Stimulated activated CD4-positive, alpha-beta T cell treated with anti-CD3 and anti-CD28 coated beads, Interleukin-1b, Interleukin-23, amount 100 ng/mL, for 4 hours (primary cell): ENCODE measurements around the gene TAF5L.
A peak's percentile ranks its signal among the peaks of the same experiment; 100 is the strongest.

Experiments
- DNase-seq, 2 donors: peaks; one replicate each; pipeline ENCODE4 v3.0.0-alpha.2; 2020; ENCODE audit warnings: low read depth in 2 of 2

Gene TAF5L

GRCh38 chr1:229625915-229626831 is at the start of gene TAF5L, which contains the start of gene URB2:
TSS of gene TAF5L (minus strand) at chr1:229626122. CDS start at chr1:229614482, 11,640 bp downstream.
TSS of gene URB2 (plus strand) at chr1:229626247. CDS start at chr1:229627634, 1,387 bp downstream.
- DNase-seq = peak; percentile 72 to 80

GRCh38 chr1:229675396-229675795 is 49.5 kb upstream of the TAF5L start:
- no peak for DNase-seq

- DNase-seq = no peak
These were observed 48.1 kb upstream of the TAF5L start for GRCh38 chr1:229674042-229674441.

- DNase-seq = no peak
These were observed 46.3 kb upstream of the TAF5L start for GRCh38 chr1:229672246-229672645.

- DNase-seq = no peak
These were observed 45.4 kb upstream of the TAF5L start for GRCh38 chr1:229671310-229671709.

DNA sequence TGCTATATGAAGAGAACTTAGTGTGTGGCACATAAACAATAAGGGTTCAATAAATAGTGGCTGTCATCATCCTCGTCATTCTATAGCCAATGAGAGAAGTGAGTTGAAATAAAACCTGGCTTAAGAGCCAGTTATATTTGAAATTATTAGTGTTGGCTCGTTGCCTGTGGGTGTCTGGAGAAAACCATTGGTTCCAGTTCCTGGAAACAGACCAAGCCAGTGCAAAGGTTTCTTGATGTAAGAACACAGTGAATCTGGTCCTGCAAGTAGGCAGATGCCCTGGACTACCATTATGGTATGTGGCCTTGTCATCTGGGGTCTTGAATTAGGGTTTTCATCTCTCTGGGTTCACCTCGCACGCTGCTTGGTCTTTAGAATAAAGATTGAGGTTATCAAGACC is 43.4 kb upstream of the TAF5L start:
- DNase-seq = no peak

DNA sequence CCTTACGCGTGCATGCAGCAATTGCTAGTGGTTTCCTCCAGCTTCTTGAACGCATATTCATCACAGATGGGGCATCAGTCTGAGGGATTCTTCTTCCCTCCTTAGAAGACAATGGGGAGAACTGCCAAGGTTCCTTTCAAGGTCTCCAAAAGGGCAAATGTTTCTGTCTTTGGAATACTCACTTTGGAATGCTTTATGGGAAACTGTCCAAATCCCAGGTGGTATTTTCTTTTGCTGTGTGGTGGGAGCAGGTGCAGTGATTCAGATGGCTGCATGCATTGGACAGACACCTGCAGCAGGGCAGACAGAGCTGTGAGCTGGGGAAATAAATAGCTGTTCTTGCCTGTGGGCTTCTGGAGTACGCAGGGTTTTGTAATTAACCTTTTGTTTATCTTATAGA is 40.7 kb upstream of the TAF5L start:
- DNase-seq = no peak

DNA sequence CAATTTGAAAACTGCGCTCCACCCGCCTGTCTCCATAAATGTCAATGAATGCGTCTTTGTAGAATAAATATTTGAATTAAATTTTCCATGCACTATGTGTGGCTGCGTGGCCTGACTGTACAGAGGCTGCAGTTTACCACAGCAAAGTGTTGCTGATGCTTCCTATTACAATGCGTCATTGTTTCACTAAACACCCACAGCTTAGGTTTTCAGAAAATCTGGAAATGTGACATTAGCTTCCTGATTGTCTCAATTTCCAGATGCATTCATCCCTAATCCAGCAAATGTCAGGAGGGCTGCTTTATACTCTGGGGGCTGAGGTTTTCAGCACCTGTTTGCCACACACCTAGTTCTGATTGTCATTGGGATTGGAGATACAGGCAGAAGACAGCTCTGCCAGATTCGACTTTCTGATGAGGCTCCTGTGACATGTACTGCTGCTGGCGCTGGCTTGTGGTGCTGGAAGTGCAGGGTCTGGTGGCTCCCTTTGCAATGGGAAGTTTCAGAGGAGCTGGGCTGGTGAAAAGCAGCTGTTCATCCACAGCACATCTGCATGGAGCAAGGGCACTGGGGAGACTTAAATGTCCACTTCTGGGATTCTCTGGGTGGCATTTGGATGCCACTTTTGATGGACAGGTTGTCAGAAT is 40.1 kb upstream of the TAF5L start:
- DNase-seq = no peak

- DNase-seq = peak; percentile 82 to 83
These were observed 38.3 kb upstream of the TAF5L start for GRCh38 chr1:229664133-229664689.

DNA sequence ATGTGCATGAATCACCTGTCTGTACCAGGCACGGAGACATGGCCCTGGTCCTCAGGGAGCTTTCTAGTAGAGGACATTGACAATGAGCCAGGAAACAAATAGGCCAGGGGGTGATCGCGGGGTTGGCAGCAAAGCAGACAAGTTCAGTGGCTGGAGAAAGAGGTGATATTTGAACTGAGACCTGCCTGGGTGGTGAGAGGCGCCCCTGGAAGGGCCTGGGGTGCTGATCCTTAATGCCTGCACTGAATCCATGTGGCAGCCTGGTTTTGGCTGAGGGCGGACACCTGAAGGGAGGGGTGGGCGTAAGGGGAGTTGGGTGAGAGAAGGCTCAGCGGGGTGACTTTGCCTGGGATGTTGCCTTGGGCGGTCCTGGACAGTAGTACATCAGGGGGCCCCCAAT is 36.0 kb upstream of the TAF5L start:
- no peak for DNase-seq

DNA sequence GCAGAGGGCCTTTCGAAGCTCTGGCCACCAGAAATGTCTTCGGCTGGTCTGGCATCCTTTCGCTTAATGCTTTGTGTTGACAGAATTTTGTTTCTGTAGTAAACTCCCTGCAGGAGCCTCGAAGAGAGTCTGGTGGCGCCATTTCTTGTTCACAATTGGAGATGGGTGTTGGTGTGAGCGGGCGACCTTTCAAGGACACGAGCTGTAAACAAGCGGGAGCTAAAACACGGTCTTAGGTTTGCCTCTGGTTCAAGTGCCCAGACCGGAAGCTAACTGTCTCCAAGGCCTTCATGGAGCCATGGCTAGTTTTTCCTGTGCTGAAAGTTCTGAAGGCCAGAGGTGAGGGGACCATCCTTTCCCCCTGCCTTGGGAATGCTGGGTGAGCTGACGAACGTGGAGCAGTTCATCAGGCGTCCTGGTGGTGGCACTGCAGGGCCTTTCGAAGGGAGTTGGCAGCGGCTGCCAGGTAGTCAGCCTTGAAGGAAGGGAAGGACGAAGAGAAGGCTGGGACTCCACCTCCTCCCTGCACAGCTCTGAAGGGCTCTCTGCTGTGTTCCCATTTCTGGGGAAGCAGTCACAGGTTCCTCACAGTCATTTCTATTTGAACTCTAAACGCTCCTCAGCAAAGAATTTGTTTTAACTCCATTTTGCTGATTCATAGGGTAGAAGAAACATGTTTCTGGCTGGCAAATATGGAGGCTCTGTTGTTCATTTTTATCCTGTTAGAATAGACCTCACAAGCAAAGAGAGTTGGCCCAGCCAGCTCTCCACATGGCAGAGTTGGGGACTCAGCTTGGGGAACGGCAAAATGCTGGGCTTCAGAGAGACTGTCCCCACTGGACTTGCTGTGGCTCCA is 35.3 kb upstream of the TAF5L start:
- DNase-seq = peak; percentile 56 to 64

- DNase-seq = no peak
These were observed 32.3 kb upstream of the TAF5L start for GRCh38 chr1:229657993-229658755.

DNA sequence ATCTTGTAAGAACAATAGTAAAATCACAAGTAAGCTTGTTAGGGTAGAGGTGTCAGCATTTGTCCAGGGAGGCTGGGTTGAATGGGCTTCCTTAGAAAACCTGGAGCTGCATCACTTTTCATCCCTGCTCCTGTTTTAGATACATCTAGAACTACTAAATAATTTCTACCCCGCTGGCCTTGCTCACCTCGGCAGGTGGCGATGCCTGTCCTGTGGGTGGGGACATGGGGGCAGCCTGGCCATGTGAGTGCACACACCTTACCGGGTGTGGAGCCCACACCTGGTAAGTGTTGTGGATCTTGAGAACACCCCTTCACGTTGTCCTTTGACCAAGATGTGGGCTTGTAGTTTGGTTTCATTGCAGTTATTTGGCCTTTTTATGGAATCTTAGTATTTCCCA is 29.9 kb upstream of the TAF5L start:
- DNase-seq = no peak

- no peak for DNase-seq
These were observed 27.5 kb upstream of the TAF5L start for GRCh38 chr1:229653420-229653819.

- no peak for DNase-seq
These were observed 25.6 kb upstream of the TAF5L start for GRCh38 chr1:229651546-229651945.

DNA sequence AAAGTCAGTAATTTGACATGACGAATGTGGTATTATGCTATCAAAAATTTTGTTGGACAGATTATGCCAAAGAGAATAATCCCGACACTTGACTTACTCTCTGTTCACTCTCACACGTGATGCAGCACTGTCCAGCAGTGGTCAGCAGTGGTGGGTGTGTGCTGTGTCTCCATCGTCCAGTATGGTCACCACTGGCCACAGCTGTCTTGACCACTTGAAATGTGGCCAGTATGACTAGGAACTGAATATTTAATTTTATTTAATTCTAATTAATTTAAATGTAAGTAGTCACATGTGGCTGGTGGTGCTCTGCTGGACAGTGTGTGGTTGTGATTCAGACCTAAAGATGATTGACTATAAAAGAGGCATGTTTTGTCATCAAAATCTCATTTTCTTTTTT is 24.1 kb upstream of the TAF5L start:
- no peak for DNase-seq

DNA sequence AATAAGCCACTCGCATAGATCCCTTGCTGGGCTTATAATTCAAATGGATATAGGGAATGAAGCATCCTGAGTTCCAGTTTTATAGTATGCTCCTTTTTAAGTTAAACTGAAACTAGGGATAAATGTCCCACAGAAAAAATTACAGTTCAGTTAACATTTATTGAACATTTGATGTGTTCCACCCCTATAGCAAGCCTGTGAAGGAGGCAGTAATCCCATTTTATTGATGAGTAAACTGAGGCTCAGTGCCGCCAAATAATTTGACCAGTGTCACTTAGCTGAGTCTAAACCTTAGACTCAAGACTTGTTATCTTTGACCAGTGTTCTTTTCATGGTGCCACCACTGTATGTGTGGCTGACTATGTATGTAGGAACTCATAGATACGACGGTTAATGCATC is 22.5 kb upstream of the TAF5L start:
- no peak for DNase-seq

GRCh38 chr1:229645324-229645993 is 19.5 kb upstream of the TAF5L start:
- DNase-seq = no peak

DNA sequence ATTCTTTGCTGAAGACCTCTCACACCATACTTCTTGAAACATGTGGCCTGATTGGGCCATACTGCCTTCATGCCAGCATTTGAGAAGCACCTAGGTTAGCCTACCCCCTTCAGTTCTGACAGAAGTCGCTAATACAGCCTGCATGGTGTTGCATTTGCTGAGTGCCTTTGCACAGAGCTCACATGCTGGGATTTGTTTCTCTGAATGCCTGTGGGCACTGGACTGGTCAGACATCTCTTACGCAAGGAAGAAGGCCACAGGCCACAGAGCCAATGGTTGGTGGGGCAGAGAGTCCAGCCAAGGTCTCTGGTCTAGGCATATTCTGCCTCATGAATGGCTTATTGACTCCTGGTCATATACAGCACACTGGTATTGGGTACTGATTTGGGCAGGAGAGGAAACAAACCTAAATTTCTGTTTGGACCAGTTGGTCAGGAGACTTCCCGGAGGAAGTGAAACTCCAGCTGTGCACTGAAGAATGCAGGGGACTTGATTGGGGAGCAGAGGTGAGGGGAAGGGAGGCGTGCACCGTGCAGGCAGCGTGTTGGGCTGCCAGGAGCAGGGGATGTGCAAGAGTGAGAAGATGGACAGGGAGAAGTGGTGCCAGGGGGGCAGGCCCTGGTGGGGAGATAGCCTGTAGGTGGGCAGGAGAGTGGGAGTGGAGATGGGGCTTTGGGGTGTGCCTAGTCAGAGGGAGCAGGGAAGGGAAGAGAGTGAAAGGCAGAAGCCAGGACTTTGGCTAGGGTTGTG is 18.2 kb upstream of the TAF5L start:
- DNase-seq = no peak

GRCh38 chr1:229642970-229643369 is 17.0 kb upstream of the TAF5L start:
- DNase-seq = no peak
